ENCODE data around the gene PIGT.

PIGT gene

GRCh38 chr20:45452772-45453691, 37.1 kb downstream of the PIGT start:
- DNase-seq (ENCODE audit: insufficient read length) (no peak), FAIRE-seq (no peak)
- TF ChIP-seq POLR2AphosphoS5 (IDR thresholded peaks at IDR 0.05; ENCODE audit: low read depth, low read length) (no peak), TAF1 (IDR thresholded peaks at IDR 0.05; ENCODE audit: borderline replicate concordance, low read depth, low read length) (no peak), POLR2A (IDR thresholded peaks at IDR 0.05; ENCODE audit: low read depth, low read length) (no peak)

GRCh38 chr20:45456632-45457031, 40.7 kb downstream of the PIGT start:
- DNase-seq (ENCODE audit: insufficient read length), result no peak
- FAIRE-seq, result peak; percentile 40
- no peak for TF ChIP-seq POLR2A (IDR thresholded peaks at IDR 0.05; ENCODE audit: low read depth, low read length)
- no peak for TF ChIP-seq TAF1 (IDR thresholded peaks at IDR 0.05; ENCODE audit: borderline replicate concordance, low read depth, low read length)
- no peak for TF ChIP-seq POLR2AphosphoS5 (IDR thresholded peaks at IDR 0.05; ENCODE audit: low read depth, low read length)

- FAIRE-seq (no peak), DNase-seq (ENCODE audit: insufficient read length) (no peak)
These were observed 43.7 kb downstream of the PIGT start for GRCh38 chr20:45459606-45460005.

GRCh38 chr20:45461225-45461624, 45.3 kb downstream of the PIGT start:
- peak; percentile 17 for FAIRE-seq
- no peak for DNase-seq (ENCODE audit: insufficient read length)
- TF ChIP-seq POLR2AphosphoS5 (IDR thresholded peaks at IDR 0.05; ENCODE audit: low read depth, low read length), result no peak
- no peak for TF ChIP-seq TAF1 (IDR thresholded peaks at IDR 0.05; ENCODE audit: borderline replicate concordance, low read depth, low read length)
- no peak for TF ChIP-seq POLR2A (IDR thresholded peaks at IDR 0.05; ENCODE audit: low read depth, low read length)

More at GRCh38 chr20:45459606-45460005, 43.7 kb downstream of the PIGT start:
- TF ChIP-seq TAF1 (IDR thresholded peaks at IDR 0.05; ENCODE audit: borderline replicate concordance, low read depth, low read length) (no peak), POLR2AphosphoS5 (IDR thresholded peaks at IDR 0.05; ENCODE audit: low read depth, low read length) (no peak), POLR2A (IDR thresholded peaks at IDR 0.05; ENCODE audit: low read depth, low read length) (no peak)

- FAIRE-seq (no peak), DNase-seq (ENCODE audit: insufficient read length) (no peak)
- TF ChIP-seq POLR2A (IDR thresholded peaks at IDR 0.05; ENCODE audit: low read depth, low read length), result no peak
- no peak for TF ChIP-seq POLR2AphosphoS5 (IDR thresholded peaks at IDR 0.05; ENCODE audit: low read depth, low read length)
- TF ChIP-seq TAF1 (IDR thresholded peaks at IDR 0.05; ENCODE audit: borderline replicate concordance, low read depth, low read length), result no peak
These were observed 47.0 kb downstream of the PIGT start for GRCh38 chr20:45462711-45463509.

- TF ChIP-seq POLR2AphosphoS5 (IDR thresholded peaks at IDR 0.05; ENCODE audit: low read depth, low read length) (no peak), POLR2A (IDR thresholded peaks at IDR 0.05; ENCODE audit: low read depth, low read length) (no peak), TAF1 (IDR thresholded peaks at IDR 0.05; ENCODE audit: borderline replicate concordance, low read depth, low read length) (no peak)
- no peak for DNase-seq (ENCODE audit: insufficient read length)
- no peak for FAIRE-seq
These were observed 47.8 kb downstream of the PIGT start for GRCh38 chr20:45463709-45464108.

GRCh38 chr20:45465491-45466266, 49.7 kb downstream of the PIGT start:
- TF ChIP-seq POLR2A (IDR thresholded peaks at IDR 0.05; ENCODE audit: low read depth, low read length), result no peak
- no peak for TF ChIP-seq TAF1 (IDR thresholded peaks at IDR 0.05; ENCODE audit: borderline replicate concordance, low read depth, low read length)
- TF ChIP-seq POLR2AphosphoS5 (IDR thresholded peaks at IDR 0.05; ENCODE audit: low read depth, low read length), result no peak
- DNase-seq (ENCODE audit: insufficient read length), result no peak
- FAIRE-seq, result no peak

- FAIRE-seq (no peak), DNase-seq (ENCODE audit: insufficient read length) (no peak)
- TF ChIP-seq TAF1 (IDR thresholded peaks at IDR 0.05; ENCODE audit: borderline replicate concordance, low read depth, low read length) (no peak), POLR2AphosphoS5 (IDR thresholded peaks at IDR 0.05; ENCODE audit: low read depth, low read length) (no peak), POLR2A (IDR thresholded peaks at IDR 0.05; ENCODE audit: low read depth, low read length) (no peak)
These were observed 51.2 kb downstream of the PIGT start for GRCh38 chr20:45467172-45467571.

- FAIRE-seq (no peak), DNase-seq (ENCODE audit: insufficient read length) (no peak)
- TF ChIP-seq POLR2A (IDR thresholded peaks at IDR 0.05; ENCODE audit: low read depth, low read length) (no peak), POLR2AphosphoS5 (IDR thresholded peaks at IDR 0.05; ENCODE audit: low read depth, low read length) (no peak), TAF1 (IDR thresholded peaks at IDR 0.05; ENCODE audit: borderline replicate concordance, low read depth, low read length) (no peak)
These were observed 51.9 kb downstream of the PIGT start for GRCh38 chr20:45467861-45468260.

GRCh38 chr20:45469336-45470261, 53.7 kb downstream of the PIGT start, which contains the start of gene WFDC2:
Gene WFDC2, plus strand, starts transcription at chr20:45469753. Its CDS starts 29 bp downstream, at chr20:45469782.
- no peak for TF ChIP-seq POLR2A (IDR thresholded peaks at IDR 0.05; ENCODE audit: low read depth, low read length)
- FAIRE-seq, result no peak

More at GRCh38 chr20:45469336-45470261, 53.7 kb downstream of the PIGT start, which contains the start of gene WFDC2:
- no peak for DNase-seq (ENCODE audit: insufficient read length)
